ENCODE data around the gene LRRC4B. TPM values are rescaled to one million over a fixed set of nuclear protein-coding genes. Genes with fewer than 3 reads are reported as not detected.

The LRRC4B gene
- total RNA-seq, 1 experiment from 2014 or later: 3.8 TPM

DNA sequence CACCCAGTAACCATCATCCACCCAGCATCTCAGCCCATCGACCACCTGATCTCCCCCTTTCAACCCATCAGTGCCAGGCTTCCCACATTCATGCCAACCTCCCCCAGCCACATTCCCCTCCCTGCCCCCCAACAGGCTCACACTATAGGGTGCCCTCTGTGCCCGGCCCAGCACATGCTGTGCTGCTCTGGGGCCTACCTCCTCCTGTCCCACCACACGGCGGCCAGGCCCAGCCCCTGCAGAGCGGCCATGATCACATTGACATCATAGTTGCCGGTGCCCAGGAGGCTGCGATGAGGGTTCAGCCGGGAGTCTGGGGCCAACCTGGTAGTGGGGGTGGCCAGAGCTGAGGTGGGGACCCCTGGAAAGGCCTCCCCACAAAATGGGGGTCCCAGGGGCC lies 60.9 kb downstream of the LRRC4B start:
- Histone ChIP-seq H4K8ac (replicated peaks; ENCODE audit: insufficient read length, low read depth, low read length) (no peak overlapping the region), H2BK20ac (ENCODE audit: low read depth, low read length, poor library complexity, severe bottlenecking) (no peak overlapping the region), H3K23me2 (ENCODE audit: insufficient read length, low read depth, low read length, poor library complexity, severe bottlenecking) (no peaks in the 10 kb centered on the region), H2AK5ac (ENCODE audit: insufficient read length, low read length) (no peak overlapping the region), H3T11ph (ENCODE audit: low read length) (no peak overlapping the region), H3K27me3 (ENCODE audit: insufficient read depth, low read length) (peaks cover 2% of the 10 kb centered on the region; the same call in 1 of the 2 replicates), H3K18ac (ENCODE audit: insufficient read length, low read depth, low read length) (no peak overlapping the region), H3K9ac (ENCODE audit: extremely low read depth, insufficient read length, low read length) (no peak overlapping the region), H3K79me2 (ENCODE audit: insufficient read depth, low read length) (no peaks in the 10 kb centered on the region), H3K23ac (ENCODE audit: insufficient read length, low read depth, low read length) (no peak overlapping the region), H2BK5ac (ENCODE audit: insufficient read length, low read length) (no peak overlapping the region), H3K56ac (ENCODE audit: insufficient read length, low read depth, low read length) (no peak overlapping the region), H3K9me3 (ENCODE audit: control insufficient read depth, low read depth, low read length) (no peaks in the 10 kb centered on the region), H2BK120ac (ENCODE audit: low read depth, low read length, poor library complexity, severe bottlenecking) (no peak overlapping the region), H2AFZ (ENCODE audit: low read length) (no peak overlapping the region), H3K4ac (ENCODE audit: low read depth, low read length) (no peak overlapping the region), H3K4me1 (ENCODE audit: insufficient read depth, low read length) (no peaks in the 10 kb centered on the region), H2BK15ac (ENCODE audit: low read depth, low read length) (no peak overlapping the region), H3K14ac (ENCODE audit: insufficient read depth, low read length) (no peak overlapping the region), H3K27ac (ENCODE audit: insufficient read length, low read depth, low read length) (no peak overlapping the region), H3K4me2 (ENCODE audit: insufficient read depth, insufficient read length, low read length) (no peak overlapping the region), H4K20me1 (ENCODE audit: control insufficient read depth, insufficient read depth, insufficient read length) (no peaks in the 10 kb centered on the region), H3K79me1 (ENCODE audit: insufficient read depth, low read depth, low read length, poor library complexity, severe bottlenecking) (no peaks in the 10 kb centered on the region), H4K91ac (ENCODE audit: insufficient read length, low read depth, low read length) (no peak overlapping the region), H2BK12ac (ENCODE audit: insufficient read length, low read depth, low read length) (no peak overlapping the region), H4K5ac (ENCODE audit: insufficient read length, low read depth, low read length) (no peak overlapping the region)
- H3K27ac Mint-ChIP-seq: no peak overlapping the region
- no peaks in the 10 kb centered on the region; a peak in 1 of 5 replicates for H3K9me3 Mint-ChIP-seq
- no peak for DNase-seq
- H3K4me1 Mint-ChIP-seq: peaks cover 7 to 12% of the 10 kb centered on the region in 2 experiments
- peaks cover 27% of the 10 kb centered on the region for H3K27me3 Mint-ChIP-seq (ENCODE audit: low read depth)
- TF ChIP-seq, protein P1, sequence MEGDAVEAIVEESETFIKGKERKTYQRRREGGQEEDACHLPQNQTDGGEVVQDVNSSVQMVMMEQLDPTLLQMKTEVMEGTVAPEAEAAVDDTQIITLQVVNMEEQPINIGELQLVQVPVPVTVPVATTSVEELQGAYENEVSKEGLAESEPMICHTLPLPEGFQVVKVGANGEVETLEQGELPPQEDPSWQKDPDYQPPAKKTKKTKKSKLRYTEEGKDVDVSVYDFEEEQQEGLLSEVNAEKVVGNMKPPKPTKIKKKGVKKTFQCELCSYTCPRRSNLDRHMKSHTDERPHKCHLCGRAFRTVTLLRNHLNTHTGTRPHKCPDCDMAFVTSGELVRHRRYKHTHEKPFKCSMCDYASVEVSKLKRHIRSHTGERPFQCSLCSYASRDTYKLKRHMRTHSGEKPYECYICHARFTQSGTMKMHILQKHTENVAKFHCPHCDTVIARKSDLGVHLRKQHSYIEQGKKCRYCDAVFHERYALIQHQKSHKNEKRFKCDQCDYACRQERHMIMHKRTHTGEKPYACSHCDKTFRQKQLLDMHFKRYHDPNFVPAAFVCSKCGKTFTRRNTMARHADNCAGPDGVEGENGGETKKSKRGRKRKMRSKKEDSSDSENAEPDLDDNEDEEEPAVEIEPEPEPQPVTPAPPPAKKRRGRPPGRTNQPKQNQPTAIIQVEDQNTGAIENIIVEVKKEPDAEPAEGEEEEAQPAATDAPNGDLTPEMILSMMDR (conservative IDR thresholded peaks at IDR 0.05): no peak
- no CpG with 5 or more reads among the region's 8 CpGs for whole genome bisulfite sequencing (ENCODE audit: extremely low coverage, insufficient read length, low lambda C conversion rate)
- H3K4me3 Mint-ChIP-seq: no peak overlapping the region
- H3K36me3 Mint-ChIP-seq (ENCODE audit: insufficient read depth in 1 of 3, low read depth in 3 of 3): no peaks in the 10 kb centered on the region; a peak in 1 of 7 replicates
